GM23248 (cell line): Measurements from ENCODE around the gene FUT9.

Source experiments
- EZH2 ChIP-seq: fragments of 200-600 bp; sonication (generic); IDR thresholded peaks from 2 replicates; pipeline ENCODE4 v1.6.1; 2018; ENCODE audit warnings: antibody characterized with exemption, mild to moderate bottlenecking; ENCODE audit not compliant: insufficient read depth, poor library complexity, severe bottlenecking
- EZH2phosphoT487 ChIP-seq: fragments of 200-600 bp; sonication (generic); IDR thresholded peaks from 2 replicates; pipeline ENCODE4 v1.6.1; 2018; ENCODE audit warnings: antibody characterized with exemption, moderate library complexity, mild to moderate bottlenecking, low read depth; ENCODE audit not compliant: insufficient read depth

GRCh38 chr6:96065213-96065612, 49.4 kb downstream of the FUT9 start:
- no peak for TF ChIP-seq EZH2
- TF ChIP-seq EZH2phosphoT487, result no peak
